ENCODE results near the gene KLF3.
"Not testable (repeated sequence)": the region's sequence is repeated elsewhere in the genome, so short reads cannot be mapped to it uniquely, and the experiment has no call there.

The KLF3 gene

DNA sequence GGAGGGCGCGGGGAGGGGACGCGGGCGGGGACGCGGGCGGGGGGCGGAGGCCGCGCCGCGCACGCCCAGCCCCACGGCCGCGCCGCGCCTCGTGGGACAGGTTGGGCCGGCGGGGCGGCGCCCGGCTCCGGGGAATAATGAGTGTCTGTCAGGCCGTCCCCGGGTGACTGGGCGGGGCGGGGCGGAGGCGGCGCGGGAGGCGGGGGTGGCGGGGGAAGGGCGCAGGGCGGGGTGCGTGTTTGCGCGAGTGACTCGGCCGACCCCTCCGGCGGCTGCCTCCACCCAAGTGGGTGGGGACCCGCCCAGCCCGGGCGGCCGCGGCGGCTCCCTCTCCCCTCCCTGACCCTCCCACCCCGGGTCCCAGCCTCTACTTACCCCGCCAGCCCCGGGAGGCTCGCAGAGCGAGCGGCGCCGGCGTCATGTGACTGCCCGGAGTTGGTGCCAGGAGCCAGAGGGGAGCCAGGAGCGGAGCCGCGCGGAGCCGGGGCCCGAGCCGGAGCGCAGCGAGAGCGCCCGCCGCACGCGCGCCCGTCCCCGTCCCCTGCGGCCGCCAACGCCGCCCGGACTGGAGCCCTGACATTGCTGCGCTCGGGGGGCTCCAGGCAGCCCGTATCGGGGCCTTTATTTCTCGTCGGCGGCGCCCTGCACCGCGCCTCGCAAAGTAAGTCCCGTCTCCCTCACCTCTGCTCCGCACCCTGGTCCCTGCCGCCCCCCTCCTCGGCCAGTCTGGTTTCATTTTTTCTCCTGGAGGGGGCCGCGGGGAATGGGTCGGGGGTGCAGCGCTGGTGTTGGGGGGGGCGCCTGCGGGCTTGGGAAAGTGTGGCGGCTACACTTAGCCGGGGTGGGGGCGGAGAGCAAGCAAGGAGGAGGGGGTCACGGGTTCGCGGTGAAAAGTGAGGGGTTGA, at the start of gene KLF3:
KLF3 (plus strand) TSS at position 399 of the 905 bp plus-strand sequence. CDS start 16,427 bp downstream, outside the sequence.
- ATAC-seq = peak; percentile 82 to 83

DNA sequence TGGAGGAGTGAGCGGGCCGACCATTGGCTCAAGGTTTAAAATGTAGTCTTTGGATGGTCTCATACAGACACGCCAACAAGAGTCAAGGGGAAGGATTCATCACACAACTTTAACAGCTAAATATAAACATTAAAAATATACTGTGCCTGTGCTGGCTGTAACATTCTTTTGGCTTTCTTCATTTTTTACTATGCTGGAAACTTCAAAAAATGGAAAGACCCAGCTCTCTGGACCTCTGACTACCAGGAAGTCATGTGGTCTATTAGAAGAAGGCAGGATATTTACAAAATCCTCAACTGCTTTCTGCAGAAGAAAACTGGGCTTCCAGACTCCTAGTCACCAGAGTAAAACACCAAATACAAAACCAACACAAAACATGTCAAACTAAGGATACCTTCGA, 49.8 kb upstream of the KLF3 start:
- ATAC-seq = no peak

DNA sequence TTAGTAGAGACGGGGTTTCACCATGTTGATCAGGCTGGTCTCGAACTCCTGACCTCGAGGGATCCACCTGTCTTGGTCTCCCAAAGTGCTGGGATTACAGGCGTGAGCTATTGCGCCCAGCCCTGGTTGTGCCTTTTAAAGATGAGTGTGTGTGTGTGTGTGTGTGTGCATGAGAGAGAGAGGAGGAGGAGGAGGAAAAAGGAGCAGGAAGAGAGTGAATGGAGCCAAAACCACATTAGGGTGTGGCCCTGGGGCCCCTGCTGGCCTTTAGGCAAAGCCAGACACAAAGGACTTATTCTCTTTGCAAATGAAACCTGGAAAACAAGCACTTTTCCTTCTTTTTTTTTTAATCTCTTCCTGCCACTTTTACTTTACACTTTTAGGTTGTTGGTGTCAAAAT, 48.2 kb upstream of the KLF3 start:
- no peak for ATAC-seq

DNA sequence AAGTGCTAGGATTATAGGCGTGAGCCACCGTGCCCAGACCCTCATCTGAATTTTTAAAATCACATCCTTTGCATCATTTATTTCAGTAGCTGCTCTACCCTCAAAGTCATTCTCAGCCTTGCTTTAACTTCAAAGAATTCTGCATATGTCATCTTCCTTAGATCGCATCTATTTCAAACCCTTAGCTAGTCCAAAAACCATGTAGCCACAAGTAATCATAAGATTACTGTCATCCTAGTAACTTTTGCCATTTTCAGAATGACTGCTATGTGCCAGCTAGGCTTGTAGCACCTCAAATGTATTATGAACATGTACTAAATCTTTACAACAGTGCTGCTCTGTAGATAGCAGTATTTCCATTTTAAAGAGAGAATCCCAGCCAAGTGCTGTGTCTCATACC, 45.5 kb upstream of the KLF3 start:
- peak; percentile 71 to 83 for ATAC-seq

DNA sequence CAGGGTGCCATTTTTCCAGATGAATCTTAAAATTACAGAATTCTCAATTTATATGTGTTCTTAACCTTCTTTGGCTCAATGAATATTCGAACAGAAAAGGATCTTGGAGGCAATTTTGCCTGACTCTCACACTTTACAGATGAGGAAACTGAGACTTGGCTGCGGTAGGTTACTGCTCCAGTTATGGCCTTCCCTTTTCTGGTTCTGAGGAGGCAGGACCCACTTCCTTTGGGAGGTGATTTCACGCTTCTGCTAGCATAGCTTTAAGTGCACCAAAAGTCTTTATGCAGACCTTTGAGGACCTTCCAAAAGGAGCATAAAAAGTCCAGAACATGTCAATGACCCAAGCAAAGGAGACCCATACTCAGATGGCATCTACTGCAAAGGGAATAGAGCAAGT, 44.7 kb upstream of the KLF3 start:
- ATAC-seq = no peak

DNA sequence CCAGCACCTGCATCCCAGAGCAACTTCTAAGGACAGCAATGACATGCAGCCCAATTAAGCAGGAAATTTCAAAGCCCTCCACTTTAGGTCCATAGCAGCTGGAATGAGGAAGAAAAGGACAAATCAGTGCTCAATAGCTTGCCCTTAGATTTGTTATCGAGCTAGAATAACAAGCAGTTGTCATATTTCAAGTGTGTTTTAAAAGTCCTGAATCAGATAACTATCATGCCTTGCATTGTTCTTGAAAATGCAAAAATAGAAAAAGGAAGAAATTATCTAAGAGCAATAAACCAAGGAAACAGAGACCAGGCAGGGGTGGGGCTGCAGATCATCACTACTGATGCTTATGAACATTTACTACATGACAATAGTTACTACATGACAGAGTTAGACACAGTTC, 43.9 kb upstream of the KLF3 start:
- ATAC-seq = no peak

DNA sequence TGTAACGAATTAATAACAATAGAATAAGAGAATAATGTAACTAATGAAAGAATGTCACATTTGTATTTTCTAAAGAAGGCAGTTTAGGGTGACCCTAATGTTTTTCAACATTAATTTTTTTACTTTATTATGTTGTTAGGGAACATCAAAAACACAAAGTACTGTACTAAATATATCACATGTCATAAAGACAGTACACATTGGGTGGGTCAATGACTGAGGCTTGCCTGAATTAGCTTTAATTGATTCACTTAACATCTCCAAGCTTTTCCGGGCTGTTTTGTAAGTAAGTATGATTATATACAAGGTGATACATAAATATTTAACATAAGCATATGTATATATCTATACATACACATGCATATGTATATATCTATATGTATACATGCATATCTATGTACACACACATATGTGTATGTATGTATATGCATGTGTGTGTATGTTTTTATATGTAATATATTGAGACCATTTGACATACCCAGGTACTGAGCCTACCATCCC, 43.4 kb upstream of the KLF3 start:
- ATAC-seq = no peak

DNA sequence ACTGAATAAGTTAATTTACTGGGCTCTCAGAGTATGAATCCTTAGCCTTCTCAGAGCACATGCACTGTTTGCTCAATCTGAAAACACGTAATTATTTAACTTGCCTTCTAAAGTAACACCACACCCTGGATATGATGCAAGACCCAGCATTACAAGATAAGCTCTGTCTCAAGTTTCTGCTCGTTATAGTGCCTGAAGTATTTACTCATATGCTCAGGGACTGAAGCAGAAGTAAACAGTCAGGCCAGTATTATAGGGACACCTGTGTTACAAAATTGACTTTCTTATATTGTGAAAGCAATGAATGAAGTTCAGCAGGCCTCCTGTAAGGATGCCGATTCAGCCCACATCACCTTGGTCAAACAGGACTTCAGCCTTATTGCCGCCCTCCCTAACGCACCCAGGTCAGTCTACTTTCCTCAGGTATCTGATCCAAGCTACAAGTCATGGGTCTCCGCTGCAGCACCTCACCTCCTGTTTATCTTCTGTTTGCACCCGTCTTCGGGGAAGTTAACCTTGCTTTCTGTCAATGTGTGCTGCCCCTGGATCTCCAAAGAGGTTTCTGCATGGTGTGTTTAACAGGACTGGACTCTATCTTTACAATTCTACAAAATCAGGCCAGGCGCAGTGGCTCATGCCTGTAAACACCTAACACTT, 42.8 kb upstream of the KLF3 start:
- no peak for ATAC-seq

DNA sequence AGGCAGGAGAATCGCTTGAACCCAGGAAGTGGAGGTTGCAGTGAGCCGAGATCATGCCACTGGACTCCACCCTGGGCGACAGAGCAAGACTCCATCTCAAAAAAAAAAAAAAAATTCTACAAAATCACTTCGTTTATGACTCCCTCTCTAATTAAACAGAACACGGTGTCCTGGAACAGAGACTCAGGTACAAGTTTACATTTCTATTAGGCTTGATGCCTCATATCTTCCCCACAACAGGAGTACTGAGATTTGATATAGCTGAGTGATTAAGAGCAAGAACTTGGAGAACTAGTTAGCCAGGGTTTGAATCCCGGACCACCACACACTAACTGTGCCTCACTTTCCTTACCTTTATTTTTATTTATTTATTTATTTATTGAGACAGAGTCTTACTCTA, 42.2 kb upstream of the KLF3 start:
- ATAC-seq = no peak

DNA sequence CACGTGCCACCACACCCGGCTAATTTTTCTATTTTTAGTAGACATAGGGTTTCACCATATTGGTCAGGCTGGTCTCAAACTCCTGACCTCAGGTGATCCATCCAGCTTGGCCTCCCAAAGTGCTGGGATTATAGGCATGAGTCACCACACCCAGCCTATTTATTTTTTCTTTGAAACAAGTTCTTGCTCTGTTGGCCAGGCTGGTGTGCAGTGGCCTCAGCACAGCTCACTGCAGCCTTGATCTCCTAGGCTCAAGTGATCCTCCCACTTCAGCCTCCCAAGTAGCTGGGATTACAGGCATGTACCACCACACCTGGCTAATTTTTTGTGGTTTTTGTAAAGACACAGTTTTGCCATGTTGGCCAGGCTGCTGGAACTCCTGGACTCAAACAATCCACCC, 41.7 kb upstream of the KLF3 start:
- not testable (repeated sequence) for ATAC-seq

DNA sequence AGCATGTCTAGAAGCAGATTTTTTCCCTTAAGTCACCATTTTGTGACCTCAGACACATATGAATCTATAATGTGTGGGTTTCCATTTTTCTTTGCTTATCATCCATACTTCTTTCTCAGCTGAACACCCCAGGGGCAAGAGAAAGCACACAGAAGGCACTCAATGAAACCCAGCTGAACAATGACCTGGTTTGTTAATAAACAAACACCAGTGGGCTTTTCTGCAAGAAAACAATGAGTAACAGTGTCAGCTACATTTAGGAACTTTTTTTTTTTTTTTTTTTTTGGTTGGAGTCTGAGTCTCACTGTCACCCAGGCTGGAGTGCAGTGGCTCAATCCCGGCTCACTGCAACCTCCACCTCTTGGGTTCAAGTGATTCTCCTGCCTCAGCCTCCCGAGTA, 40.7 kb upstream of the KLF3 start:
- ATAC-seq = no peak

DNA sequence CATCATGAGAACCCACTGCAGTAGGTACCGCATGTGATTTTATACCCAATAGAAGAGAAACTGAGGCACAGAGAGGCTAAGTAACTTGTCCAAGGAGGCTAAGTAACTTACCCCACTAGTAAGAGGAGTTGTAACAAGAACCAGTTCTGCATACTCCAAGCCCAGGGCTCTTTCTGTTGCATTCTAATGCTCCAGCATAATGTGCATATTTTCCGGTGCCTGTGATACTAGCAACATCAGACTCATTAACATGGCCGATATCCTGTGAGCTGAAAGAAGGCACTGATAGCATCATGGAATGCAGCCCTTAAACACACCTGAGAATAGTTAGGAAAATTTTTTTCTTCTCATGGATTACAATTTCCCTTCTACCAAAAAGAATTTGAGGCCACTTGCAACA, 39.7 kb upstream of the KLF3 start:
- no peak for ATAC-seq

DNA sequence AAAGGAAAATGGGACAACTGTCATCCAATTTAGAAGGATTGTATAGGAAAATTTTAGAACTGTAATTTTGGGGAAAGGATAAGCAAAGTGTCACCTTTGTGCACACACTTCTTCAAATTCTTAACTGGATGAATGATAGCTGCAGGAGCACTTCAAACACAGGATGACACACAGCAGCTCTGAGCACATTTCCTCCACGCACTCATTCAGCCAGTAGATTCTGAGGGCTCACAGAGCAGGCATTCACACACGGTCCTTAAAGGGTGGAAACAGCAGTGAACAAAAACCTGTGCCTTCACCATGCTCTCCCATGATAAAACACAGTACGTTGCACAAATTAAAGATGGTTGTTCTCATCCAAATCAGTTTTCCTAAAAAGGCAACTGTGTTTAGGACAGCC, 38.5 kb upstream of the KLF3 start:
- no peak for ATAC-seq

DNA sequence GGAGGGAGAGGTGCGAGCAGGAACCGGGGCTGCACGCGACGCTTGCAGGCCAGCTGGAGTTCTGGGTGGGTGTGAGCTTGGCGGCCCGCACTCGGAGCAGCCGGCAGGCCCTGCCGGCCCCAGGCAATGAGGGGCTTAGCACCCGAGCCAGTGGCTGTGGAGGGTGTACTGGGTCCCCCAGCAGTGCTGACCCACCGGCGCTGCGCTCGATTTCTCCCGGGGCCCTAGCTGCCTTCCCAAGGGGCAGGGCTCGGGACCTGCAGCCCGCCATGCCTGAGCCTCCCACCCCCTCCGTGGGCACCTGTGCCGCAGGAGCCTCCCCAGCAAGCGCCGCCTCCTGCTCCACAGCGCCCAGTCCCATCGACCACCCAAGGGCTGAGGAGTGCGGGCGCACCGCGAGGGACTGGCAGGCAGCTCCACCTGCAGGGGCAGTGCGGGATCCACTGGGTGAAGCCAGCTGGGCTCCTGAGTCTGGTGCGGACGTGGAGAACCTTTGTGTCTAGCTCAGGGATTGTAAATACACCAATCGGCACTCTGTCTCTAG, 37.0 kb upstream of the KLF3 start:
- ATAC-seq = not testable (repeated sequence)

DNA sequence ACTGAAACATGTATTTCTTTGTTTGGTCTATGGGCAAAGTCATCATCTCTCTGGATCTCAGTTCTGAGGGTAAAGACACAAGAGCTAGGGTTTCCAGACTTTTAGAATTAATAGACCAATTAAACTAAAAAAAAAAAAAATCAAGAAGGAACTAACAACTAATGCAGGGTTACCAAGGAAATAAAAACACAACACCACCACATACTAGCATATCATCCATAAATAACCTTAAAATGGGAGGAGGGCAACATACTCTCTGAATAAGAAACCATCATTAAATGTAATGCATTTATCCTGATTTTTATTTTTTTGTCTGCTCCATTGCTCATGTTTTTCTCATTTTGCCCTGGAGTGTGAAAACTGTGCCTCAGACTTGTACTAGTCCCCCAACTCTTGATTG, 33.5 kb upstream of the KLF3 start:
- ATAC-seq = no peak

DNA sequence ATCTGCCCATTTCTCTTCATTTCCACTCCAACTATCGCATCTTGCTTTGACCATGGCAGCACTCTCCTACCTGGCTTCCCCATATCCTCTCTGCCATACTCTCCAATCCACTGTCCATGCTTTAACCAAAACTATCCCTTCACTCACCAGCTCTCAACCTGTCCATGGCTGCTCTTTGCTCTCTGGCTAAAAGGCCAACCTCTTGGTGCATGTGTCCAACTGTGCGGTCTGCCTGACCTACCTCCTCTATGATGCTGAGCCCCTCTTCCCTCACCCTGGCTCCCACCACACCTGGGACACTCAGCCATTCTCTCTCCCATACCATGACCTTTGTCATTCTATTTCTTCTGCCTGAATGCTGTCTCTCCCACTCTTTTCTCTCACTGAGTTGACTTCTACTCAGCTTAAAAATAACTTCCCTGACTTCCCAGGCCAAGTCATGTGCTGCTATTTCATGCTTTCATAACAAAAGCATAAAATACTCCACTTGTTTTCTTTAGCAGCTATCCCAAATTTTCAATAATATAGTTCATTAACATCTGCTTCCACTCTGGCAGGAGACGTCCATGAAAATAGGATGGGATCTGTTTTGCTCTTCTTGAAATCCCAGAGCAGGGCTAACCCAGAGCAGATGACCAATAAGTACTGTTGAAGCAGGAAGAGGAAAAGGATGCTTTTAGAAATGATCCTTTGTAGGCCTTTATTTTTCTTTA, 29.8 kb upstream of the KLF3 start:
- no peak for ATAC-seq

DNA sequence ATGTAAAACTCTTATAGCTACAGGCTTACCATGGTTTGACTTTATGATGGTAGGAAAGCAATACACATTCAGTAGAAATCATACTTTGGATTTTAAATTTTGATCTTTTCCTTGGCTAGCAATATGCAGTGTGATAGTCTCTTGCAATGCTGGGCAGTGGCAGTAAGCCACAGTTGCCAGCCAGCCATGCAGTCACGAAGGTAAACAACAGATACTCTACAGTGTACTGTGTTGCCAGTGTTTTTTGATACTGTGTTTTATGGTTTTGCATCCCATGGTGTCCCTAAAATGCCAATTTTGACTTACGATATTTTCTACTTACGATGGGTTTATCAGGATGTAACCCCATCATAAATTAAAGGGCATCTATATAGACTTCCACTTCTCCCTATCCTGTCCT, 24.8 kb upstream of the KLF3 start:
- ATAC-seq = no peak

DNA sequence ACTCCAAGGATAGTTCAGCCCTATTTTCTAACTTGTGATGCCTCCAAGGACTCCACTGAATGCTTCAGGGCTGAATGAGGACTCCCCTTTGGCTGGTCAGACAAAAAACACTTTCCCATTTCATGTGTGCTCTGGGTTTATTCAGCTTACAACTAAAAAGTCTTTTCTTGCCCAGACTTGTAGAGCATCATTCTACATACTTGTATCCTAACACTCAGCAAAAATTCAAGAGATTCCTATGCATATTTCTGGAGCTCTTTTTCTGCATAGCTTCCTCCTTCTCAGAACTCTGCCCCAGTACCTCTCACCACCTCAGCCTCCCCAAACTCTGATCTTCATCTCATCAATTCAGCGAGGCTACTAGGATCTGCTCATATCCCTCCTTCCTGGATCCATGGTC, 22.2 kb upstream of the KLF3 start:
- no peak for ATAC-seq

DNA sequence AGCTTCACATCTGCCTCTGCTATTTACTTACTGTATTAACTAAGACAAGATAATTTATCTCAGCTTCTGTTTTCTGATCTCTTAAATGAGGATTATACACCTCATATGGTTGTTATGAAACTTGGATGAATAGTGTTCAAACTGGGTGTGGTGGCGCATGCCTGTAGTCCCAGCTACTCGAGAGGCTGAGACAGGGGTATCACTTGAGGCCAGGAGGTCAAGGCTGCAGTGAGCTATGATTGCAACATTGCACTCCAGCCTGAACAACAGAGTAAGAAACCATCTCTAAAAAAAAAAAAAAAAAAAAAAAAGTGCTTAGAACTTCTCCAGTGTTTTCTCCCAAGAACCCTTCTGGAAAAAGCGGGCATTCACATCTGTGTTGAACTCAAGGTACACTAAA, 19.8 kb upstream of the KLF3 start:
- ATAC-seq = no peak

DNA sequence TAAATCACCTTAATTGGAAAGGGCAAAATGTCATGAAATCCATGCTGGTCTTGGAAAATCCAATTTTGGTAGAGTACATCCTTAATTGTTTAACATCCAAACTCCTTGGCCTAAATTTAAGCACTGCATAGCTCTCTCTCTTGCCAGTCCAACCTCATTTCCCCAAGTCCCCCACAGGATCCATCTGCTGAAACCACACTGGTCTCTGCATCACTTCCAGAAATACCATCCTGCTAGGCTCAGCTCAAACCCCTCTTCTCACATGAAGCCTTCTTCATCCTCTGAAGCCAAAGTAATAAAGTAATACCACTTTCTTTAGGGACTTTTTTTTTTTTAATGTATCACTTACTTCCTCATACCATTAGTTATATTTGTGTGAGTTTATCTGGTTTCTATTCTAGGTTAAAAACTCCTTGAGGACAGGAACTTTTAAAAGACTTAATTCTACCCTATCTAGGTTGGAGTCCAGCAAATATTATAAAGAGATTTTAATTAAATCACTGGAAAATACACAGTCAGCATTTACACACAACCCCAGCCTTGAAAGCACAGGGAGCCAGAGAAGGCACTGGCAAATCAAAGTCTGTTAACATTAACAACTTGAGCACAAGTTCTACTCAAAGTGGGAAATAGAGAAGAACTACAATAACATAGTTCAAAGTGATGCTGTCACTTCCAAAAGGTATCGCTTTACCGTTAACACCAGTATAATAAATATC, 16.7 kb upstream of the KLF3 start:
- no peak for ATAC-seq

DNA sequence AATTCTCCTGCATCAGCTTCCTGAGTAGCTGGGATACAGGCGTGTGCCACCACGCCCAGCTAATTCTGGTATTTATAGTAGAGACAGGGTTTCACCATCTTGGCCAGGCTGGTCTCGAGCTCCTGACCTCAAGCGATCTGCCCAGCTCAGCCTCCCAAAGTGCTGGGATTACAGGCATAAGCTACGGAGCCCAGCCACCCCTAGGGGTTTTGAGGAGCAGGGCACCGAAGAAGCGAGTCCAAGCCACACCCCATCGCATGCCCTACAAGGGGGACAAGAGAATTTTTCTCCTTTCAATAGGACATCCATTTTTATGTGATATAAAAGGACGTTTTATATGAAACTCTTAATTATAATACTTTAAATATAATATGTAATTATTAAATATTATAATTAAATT, 13.9 kb upstream of the KLF3 start:
- ATAC-seq = no peak

DNA sequence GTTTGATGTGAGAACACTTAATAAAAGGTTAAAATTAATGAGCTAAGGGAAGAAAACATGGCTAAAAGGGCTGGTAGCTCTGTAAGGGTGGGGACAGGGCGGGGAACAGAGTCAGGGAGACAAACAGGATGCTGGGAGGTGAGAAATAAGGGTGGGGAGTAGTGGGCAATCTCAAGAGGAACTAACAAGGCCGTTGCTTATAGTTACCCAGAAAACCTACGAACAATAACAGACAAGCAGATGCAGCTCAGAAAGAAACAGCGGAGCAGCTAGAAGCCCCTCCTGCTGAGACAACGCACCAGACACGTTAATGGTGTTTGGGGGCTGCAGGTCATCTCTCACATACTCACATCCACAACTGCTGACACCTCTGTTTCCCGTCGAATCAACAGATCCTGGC, 9.7 kb upstream of the KLF3 start:
- peak; percentile 23 to 44 for ATAC-seq

DNA sequence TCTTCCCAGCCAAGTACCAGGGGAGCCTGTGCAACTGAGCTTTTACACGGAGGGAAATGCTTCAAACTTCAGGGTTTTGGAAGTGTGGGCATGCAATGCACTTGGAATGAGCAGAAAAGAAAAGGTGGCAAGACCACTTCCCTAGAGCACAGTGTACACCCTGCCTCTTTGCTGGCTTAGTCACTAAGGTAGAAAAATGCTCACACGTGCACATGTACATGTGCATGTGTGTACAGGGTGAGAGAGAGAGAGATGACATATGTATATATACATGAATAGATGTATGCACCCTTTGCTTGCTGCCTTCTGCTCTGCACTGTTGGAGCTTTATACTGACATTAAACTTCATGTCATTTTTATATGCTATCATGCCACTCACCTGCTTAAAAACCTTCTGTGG, 7.9 kb upstream of the KLF3 start:
- ATAC-seq = peak; percentile 60 to 75
